Neural cell (in vitro differentiated cells): ENCODE results near the gene CIRBP.

Source experiments
- CTCF ChIP-seq: fragments of 450-650 bp; IDR thresholded peaks from 2 replicates; pipeline ENCODE4 v1.5.1; 2014; ENCODE audit warnings: antibody characterized with exemption, mild to moderate bottlenecking, moderate library complexity; ENCODE audit not compliant: poor library complexity, severe bottlenecking
- EP300 ChIP-seq: fragments of 450-650 bp; conservative IDR thresholded peaks from 2 replicates; pipeline ENCODE4 v1.6.1; 2014; ENCODE audit warnings: antibody characterized with exemption, mild to moderate bottlenecking, moderate library complexity; ENCODE audit not compliant: poor library complexity, severe bottlenecking
- EZH2 ChIP-seq: fragments of 200-600, 300-800 bp; shearing (Covaris generic), sonication (generic); IDR thresholded peaks from 2 replicates; pipeline ENCODE4 v1.6.1; 2014; ENCODE audit warnings: antibody characterized with exemption, low read length, borderline replicate concordance, mild to moderate bottlenecking; ENCODE audit not compliant: insufficient read depth, poor library complexity, severe bottlenecking
- MXI1 ChIP-seq: fragments of 450-650 bp; conservative IDR thresholded peaks from 2 replicates; pipeline ENCODE4 v1.6.1; 2014; ENCODE audit warnings: antibody characterized with exemption, mild to moderate bottlenecking; ENCODE audit not compliant: poor library complexity, severe bottlenecking
- POLR2AphosphoS5 ChIP-seq: IDR thresholded peaks from 2 replicates; pipeline ENCODE4 v1.6.1; 2012
- RAD21 ChIP-seq: fragments of 450-650 bp; conservative IDR thresholded peaks from 2 replicates; pipeline ENCODE4 v1.6.1; 2014; ENCODE audit warnings: antibody characterized with exemption, mild to moderate bottlenecking, moderate library complexity
- REST ChIP-seq: IDR thresholded peaks from 2 replicates; pipeline ENCODE4 v1.6.1; 2012; ENCODE audit warnings: borderline replicate concordance
- SMC3 ChIP-seq: fragments of 450-650 bp; conservative IDR thresholded peaks from 2 replicates; pipeline ENCODE4 v1.6.1; 2014; ENCODE audit warnings: antibody characterized with exemption, mild to moderate bottlenecking, moderate library complexity; ENCODE audit not compliant: poor library complexity
- TAF1 ChIP-seq: IDR thresholded peaks from 2 replicates; pipeline ENCODE4 v1.6.1; 2012; ENCODE audit warnings: low read depth

GRCh38 chr19:1292419-1293151 lies 23.5 kb downstream of the CIRBP start:
- TF ChIP-seq CTCF: no peak
- TF ChIP-seq POLR2AphosphoS5: no peak
- no peak for TF ChIP-seq MXI1
- no peak for TF ChIP-seq EP300
- no peak for TF ChIP-seq EZH2
- TF ChIP-seq SMC3: no peak
- TF ChIP-seq REST: no peak
- TF ChIP-seq RAD21: no peak
- TF ChIP-seq TAF1: no peak
